Endodermal cell (in vitro differentiated cells): ENCODE measurements around the gene CCDC182. TPM values are rescaled to one million over a fixed set of nuclear protein-coding genes. Genes with fewer than 3 reads are reported as not detected.

Experiments used
- DNase-seq: peaks from one replicate; pipeline ENCODE4 v3.0.0-alpha.2; 2017
- H3K27ac ChIP-seq: 2 replicates; pipeline ENCODE4 v1.5.1; 2013; ENCODE audit warnings: mild to moderate bottlenecking, low read depth, low read length, moderate library complexity
- H3K27me3 ChIP-seq: 2 replicates; pipeline ENCODE4 v1.6.1; 2013; ENCODE audit warnings: mild to moderate bottlenecking, low read length, moderate library complexity; ENCODE audit not compliant: insufficient read depth, control insufficient read depth, poor library complexity, severe bottlenecking
- H3K36me3 ChIP-seq: 2 replicates; pipeline ENCODE4 v1.7.0; 2013; ENCODE audit warnings: mild to moderate bottlenecking, low read length, moderate library complexity; ENCODE audit not compliant: control insufficient read depth, insufficient read depth
- H3K4me1 ChIP-seq: one replicate; pipeline ENCODE4 v1.7.0; 2013; ENCODE audit warnings: low read length; ENCODE audit not compliant: control insufficient read depth, insufficient read depth
- H3K4me3 ChIP-seq: 2 replicates; pipeline ENCODE4 v1.5.1; 2013; ENCODE audit warnings: mild to moderate bottlenecking, low read length, moderate library complexity
- H3K9ac ChIP-seq: 2 replicates; pipeline ENCODE4 v1.6.1; 2013; ENCODE audit warnings: mild to moderate bottlenecking, low read length, moderate library complexity; ENCODE audit not compliant: poor library complexity, severe bottlenecking; ENCODE audit errors: extremely low read depth
- H3K9me3 ChIP-seq: 2 replicates; pipeline ENCODE4 v1.6.1; 2013; ENCODE audit warnings: mild to moderate bottlenecking, low read length, moderate library complexity; ENCODE audit not compliant: control insufficient read depth
- H3K27ac Mint-ChIP-seq: 2 replicates; pipeline ENCODE4 v1.8.0; 2020; ENCODE audit warnings: mixed read lengths
- H3K27me3 Mint-ChIP-seq: 2 replicates; pipeline ENCODE4 v1.8.0; 2021; ENCODE audit warnings: mild to moderate bottlenecking, mixed read lengths; ENCODE audit not compliant: insufficient read depth
- H3K36me3 Mint-ChIP-seq: 2 replicates; pipeline ENCODE4 v1.8.0; 2020; ENCODE audit warnings: low read depth, mixed read lengths
- H3K4me1 Mint-ChIP-seq: 2 replicates; pipeline ENCODE4 v1.8.0; 2020; ENCODE audit warnings: mixed read lengths
- H3K4me3 Mint-ChIP-seq: 2 replicates; pipeline ENCODE4 v1.8.0; 2020; ENCODE audit warnings: mild to moderate bottlenecking, moderate library complexity, mixed read lengths
- H3K9me3 Mint-ChIP-seq: 2 replicates; pipeline ENCODE4 v1.8.0; 2020; ENCODE audit warnings: mild to moderate bottlenecking, mixed read lengths
- CTCF ChIP-seq: fragments of 200-600 bp; sonication (generic); conservative IDR thresholded peaks from 2 replicates; pipeline ENCODE4 v1.5.0; 2021; ENCODE audit warnings: antibody characterized with exemption, mild to moderate bottlenecking
- WGBS, 2 experiments: methylation state at CpG; one replicate each; pipeline versions ENCODE4 v1.1.5 to v1.1.7; 2013; ENCODE audit warnings: missing lambda C conversion rate in 2 of 2, mixed read lengths in 1 of 2; ENCODE audit not compliant: insufficient coverage in 1 of 2, insufficient read length in 1 of 2; 5-methylcytosine and 5-hydroxymethylcytosine counted together
- total RNA-seq, 2 donors: library from RNA; stranded (reverse); fragmentation: NEBNext Ultra II Directional in 1 of 2; extraction: Animal tissue kit (Norgen Biotek cat#: 25700) in 1 of 2; gene quantifications; 2 replicates in 1 of 2; 3 replicates in 1 of 2; pipeline ENCODE4 v1.2.1, GENCODE V29; 2021

CCDC182 gene
- total RNA-seq, 2 donors from 2014 or later = 0.33 TPM; not detected in 1

DNA sequence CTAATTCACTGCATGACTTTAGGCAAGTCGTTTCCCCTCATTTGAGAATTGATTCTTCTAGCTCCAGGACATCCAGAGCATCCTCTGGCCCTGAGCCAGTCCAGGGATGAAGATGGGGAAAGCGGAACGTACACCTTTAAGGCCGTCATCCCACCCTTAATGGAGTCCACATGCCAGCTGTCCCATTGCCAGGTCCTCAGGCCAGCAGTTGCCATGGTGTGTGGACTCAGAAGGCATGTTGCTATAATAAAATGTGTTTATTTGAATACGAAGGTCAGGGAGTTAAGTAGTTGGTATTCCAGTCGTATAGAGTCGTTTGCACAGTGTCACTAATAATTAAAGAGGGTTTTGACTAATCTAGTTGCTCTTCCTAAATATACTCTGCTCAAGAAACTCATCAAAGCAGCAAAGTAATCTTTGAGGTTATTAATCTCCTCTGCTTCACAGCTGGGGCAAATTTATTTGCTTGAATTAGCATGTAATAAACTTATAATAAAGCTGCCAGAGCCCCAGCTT lies 30.4 kb downstream of the CCDC182 start:
- no peaks in the 10 kb centered on the region for H3K36me3 Mint-ChIP-seq
- Histone ChIP-seq H3K9ac (no peak overlapping the region), H3K27ac (no peak overlapping the region), H3K9me3 (no peaks in the 10 kb centered on the region), H3K4me1 (no peaks in the 10 kb centered on the region), H3K4me3 (no peak overlapping the region), H3K27me3 (peaks cover 27% of the 10 kb centered on the region), H3K36me3 (no peaks in the 10 kb centered on the region)
- no peaks in the 10 kb centered on the region for H3K9me3 Mint-ChIP-seq
- 83 to 91% methylated on average over 4 to 7 of the region's 7 CpGs for WGBS, 2 experiments
- no peaks in the 10 kb centered on the region for H3K4me1 Mint-ChIP-seq
- peaks cover 60% of the 10 kb centered on the region for H3K27me3 Mint-ChIP-seq
- no peak for TF ChIP-seq CTCF
- H3K4me3 Mint-ChIP-seq = no peak overlapping the region
- DNase-seq = peak; percentile 17
- H3K27ac Mint-ChIP-seq = no peak overlapping the region

GRCh38 chr17:57713140-57713539 lies 32.0 kb downstream of the CCDC182 start:
- peaks cover 27% of the 10 kb centered on the region for H3K27me3 ChIP-seq
- H3K4me3 ChIP-seq = no peak overlapping the region
- no peaks in the 10 kb centered on the region for H3K4me1 ChIP-seq
- 80 to 95% methylated on average over 4 to 7 of the region's 7 CpGs for WGBS, 2 experiments
- no peak for TF ChIP-seq CTCF
- H3K4me3 Mint-ChIP-seq = no peak overlapping the region
- peaks cover 51% of the 10 kb centered on the region for H3K27me3 Mint-ChIP-seq
- peak; percentile 18 for DNase-seq
- H3K27ac ChIP-seq = no peak overlapping the region
- no peak overlapping the region for H3K9ac ChIP-seq
- H3K9me3 Mint-ChIP-seq = no peaks in the 10 kb centered on the region
- H3K9me3 ChIP-seq = no peaks in the 10 kb centered on the region
- H3K36me3 ChIP-seq = no peaks in the 10 kb centered on the region
- no peaks in the 10 kb centered on the region for H3K36me3 Mint-ChIP-seq
- H3K27ac Mint-ChIP-seq = no peak overlapping the region
- peaks cover 3% of the 10 kb centered on the region for H3K4me1 Mint-ChIP-seq

DNA sequence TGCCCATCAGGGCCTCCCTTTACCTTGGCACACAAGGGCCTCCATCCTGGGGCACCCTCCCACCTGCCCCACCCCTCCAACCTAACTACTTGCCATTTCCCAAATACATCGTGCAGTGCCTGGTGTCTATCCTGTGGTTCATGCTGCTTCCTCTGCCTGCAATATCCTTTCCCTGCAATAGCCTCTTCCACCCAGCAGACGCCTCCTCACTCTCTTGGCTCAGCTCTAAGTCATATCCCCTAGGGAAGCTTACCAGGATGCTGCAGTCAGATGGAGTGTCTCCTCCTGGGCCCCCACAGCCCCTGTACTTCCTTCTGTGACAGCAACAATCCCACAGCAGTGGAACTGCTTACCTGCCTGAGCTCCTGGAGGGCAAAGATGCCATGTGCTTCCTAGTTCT lies 36.7 kb downstream of the CCDC182 start:
- no peak for DNase-seq
- 43 to 74% methylated on average over 1 to 2 of the region's 2 CpGs for WGBS, 2 experiments
- peaks cover 21% of the 10 kb centered on the region for H3K4me1 Mint-ChIP-seq
- H3K27me3 Mint-ChIP-seq = peaks cover 29% of the 10 kb centered on the region
- Histone ChIP-seq H3K9ac (no peak overlapping the region), H3K27me3 (peaks cover 12% of the 10 kb centered on the region), H3K4me3 (no peak overlapping the region), H3K9me3 (no peaks in the 10 kb centered on the region), H3K36me3 (no peaks in the 10 kb centered on the region), H3K27ac (peak overlapping the region; percentile 84), H3K4me1 (peaks cover 3% of the 10 kb centered on the region)
- H3K9me3 Mint-ChIP-seq = no peaks in the 10 kb centered on the region
- no peak overlapping the region for H3K27ac Mint-ChIP-seq
- H3K36me3 Mint-ChIP-seq = no peaks in the 10 kb centered on the region
- TF ChIP-seq CTCF = no peak
- H3K4me3 Mint-ChIP-seq = peak overlapping the region; percentile 27
